Testis (tissue), 3 donors: ENCODE measurements around the gene CADM4. TPM values are rescaled to one million over a fixed set of nuclear protein-coding genes. Genes with fewer than 3 reads are reported as not detected.

ENCODE experiments used
- DNase-seq: peaks from one replicate; pipeline ENCODE4 v3.0.0-alpha.2; 2019
- H3K27ac ChIP-seq, 2 donors: fragments of 200-600 bp; sonication (generic); one replicate each; pipeline ENCODE4 v1.5.1; 2019
- H3K27me3 ChIP-seq: fragments of 200-600 bp; sonication (generic); one replicate; pipeline ENCODE4 v1.5.1; 2019
- H3K36me3 ChIP-seq: fragments of 200-600 bp; sonication (generic); one replicate; pipeline ENCODE4 v1.5.1; 2017; ENCODE audit warnings: low read depth; ENCODE audit errors: missing control alignments
- H3K4me1 ChIP-seq: fragments of 200-600 bp; sonication (generic); one replicate; pipeline ENCODE4 v1.5.1; 2019
- H3K4me3 ChIP-seq, 2 donors: fragments of 200-600 bp; sonication (generic); one replicate each; pipeline ENCODE4 v1.5.1; 2017 to 2019
- H3K9me3 ChIP-seq: fragments of 200-600 bp; sonication (generic); one replicate; pipeline ENCODE4 v1.5.1; 2017
- POLR2A ChIP-seq: fragments of 450-650 bp; IDR thresholded peaks from one replicate; pipeline ENCODE4 v1.6.1; 2017; ENCODE audit warnings: antibody characterized with exemption, mild to moderate bottlenecking, moderate library complexity
- WGBS, 2 donors: methylation state at CpG; one replicate each; pipeline ENCODE4 v1.1.5; 2018; 5-methylcytosine and 5-hydroxymethylcytosine counted together
- intact Hi-C: fragments of 100-400 bp; cut with DNase I; formaldehyde crosslinking; loops from one replicate; pipeline ENCODE4 v1.15.1; 2023; ENCODE audit warnings: low total_unique reads
- polyA plus RNA-seq: library from polyadenylated mRNA; stranded (reverse); fragments of 350-450 nt; fragmentation: Illumina TruSeq; extraction: RNeasy Lipid Tissue Mini Kit (QIAGEN cat#74804); gene quantifications from one replicate; pipeline ENCODE4 v1.2.3, GENCODE V29; 2014; ENCODE audit warnings: low read depth, low replicate concordance; ENCODE audit not compliant: insufficient read depth
- total RNA-seq, 2 donors: library from RNA; depleted of rRNA; stranded (reverse); fragments of >200 nt; gene quantifications; one replicate each; pipeline ENCODE4 v1.2.3, GENCODE V29; 2016
- TF ChIP-seq, protein P1 (sequence below), 3 experiments: fragments of 450-650 bp in 2 of 3; fragments of 200-600 bp in 1 of 3; sonication (generic) in 1 of 3; IDR thresholded peaks; one replicate each; pipeline ENCODE4 v1.5.1; 2016 to 2019; ENCODE audit warnings: antibody characterized with exemption in 3 of 3, mild to moderate bottlenecking in 2 of 3, moderate library complexity in 1 of 3

Gene CADM4
- total and polyA plus RNA-seq, 3 donors from 2014 or later = 1.5 to 7.8 (median 4.3) TPM

DNA sequence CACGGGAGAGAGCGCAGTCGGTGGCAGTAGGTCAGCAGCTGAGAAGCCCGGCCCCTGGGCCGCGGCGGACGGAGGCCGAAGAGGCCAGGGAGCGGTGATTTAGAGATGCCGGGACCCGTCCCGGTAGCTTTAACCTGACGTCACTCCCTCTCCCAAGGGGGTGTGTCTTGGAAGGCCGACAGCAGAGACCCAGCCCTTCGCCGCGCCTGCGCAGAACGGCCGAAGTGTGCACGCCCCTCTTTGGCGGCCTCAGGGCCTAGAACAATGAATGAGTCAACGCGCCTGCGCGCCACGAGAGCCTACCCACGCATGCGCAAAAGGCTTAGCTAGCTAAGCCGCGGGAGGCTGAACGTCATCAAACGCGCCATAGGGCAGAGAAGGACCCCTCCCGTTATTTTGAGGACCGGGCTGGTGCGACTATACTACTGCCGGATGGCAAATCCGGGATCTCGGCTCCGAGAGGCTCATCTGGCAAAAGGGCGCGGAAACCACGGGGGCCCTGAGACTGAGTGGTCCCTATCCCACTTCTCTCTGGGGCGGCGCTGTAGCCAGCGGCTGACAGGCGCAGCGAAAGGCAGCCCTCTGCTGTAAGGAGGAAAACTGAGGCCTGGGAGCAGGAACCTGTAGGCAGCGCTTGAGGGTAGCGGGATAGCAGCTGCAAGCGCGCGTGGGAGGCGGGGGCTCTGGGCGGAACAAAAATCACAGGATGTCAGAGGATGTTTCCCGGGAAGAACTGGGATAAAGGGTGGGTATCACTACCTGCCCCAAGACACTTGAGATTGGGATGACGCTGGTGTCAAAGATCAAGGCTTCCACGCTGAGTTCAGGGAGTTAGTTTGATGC is 43.4 kb downstream of the CADM4 start, which contains the start of the genes IRGQ and ZNF576:
Gene IRGQ (minus strand): TSS at position 136 of the 843 bp plus-strand sequence. CDS start 796 bp downstream, outside the sequence.
Gene ZNF576 (plus strand): TSS at position 597 of the 843 bp plus-strand sequence. CDS start 514 bp downstream, outside the sequence.
- TF ChIP-seq POLR2A = peak; percentile 30
- TF ChIP-seq, protein P1, sequence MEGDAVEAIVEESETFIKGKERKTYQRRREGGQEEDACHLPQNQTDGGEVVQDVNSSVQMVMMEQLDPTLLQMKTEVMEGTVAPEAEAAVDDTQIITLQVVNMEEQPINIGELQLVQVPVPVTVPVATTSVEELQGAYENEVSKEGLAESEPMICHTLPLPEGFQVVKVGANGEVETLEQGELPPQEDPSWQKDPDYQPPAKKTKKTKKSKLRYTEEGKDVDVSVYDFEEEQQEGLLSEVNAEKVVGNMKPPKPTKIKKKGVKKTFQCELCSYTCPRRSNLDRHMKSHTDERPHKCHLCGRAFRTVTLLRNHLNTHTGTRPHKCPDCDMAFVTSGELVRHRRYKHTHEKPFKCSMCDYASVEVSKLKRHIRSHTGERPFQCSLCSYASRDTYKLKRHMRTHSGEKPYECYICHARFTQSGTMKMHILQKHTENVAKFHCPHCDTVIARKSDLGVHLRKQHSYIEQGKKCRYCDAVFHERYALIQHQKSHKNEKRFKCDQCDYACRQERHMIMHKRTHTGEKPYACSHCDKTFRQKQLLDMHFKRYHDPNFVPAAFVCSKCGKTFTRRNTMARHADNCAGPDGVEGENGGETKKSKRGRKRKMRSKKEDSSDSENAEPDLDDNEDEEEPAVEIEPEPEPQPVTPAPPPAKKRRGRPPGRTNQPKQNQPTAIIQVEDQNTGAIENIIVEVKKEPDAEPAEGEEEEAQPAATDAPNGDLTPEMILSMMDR (IDR thresholded peaks at IDR 0.05) = peak in 1 of 3 experiments; percentile 18
- WGBS, 2 donors = 0% methylated on average over 36 to 60 of the region's 60 CpGs
- no peaks in the 10 kb centered on the region for H3K36me3 ChIP-seq
- no peaks in the 10 kb centered on the region for H3K9me3 ChIP-seq
- intact Hi-C loops = no loop called here
- H3K4me1 ChIP-seq = peaks cover 35% of the 10 kb centered on the region
- peak; percentile 100 for DNase-seq
- peak within 1 kb of the TSS; percentile 93 to 95 for H3K27ac ChIP-seq
- peak within 1 kb of the TSS; percentile 65 to 69 for H3K4me3 ChIP-seq
- H3K27me3 ChIP-seq = no peaks in the 10 kb centered on the region

DNA sequence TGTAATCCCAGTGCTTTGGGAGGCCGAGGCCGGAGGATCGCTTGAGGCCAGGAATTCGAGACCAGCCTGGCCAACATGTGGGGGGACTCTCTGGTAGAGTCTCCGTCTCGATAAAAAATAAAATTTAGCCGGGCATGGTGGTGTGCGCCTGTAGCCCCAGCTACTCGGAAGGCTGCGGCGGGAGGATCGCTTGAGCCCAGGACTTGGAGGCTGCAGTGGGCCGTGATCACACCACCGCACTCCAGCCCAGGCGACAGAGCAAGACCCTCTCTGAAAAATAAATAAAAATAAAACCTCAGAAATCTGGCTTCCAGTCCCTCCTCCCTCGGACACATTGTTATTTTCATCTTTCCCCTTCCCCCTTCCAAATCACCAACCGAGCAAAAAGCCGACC is 44.0 kb downstream of the CADM4 start:
- peaks cover 35% of the 10 kb centered on the region for H3K4me1 ChIP-seq
- H3K9me3 ChIP-seq = no peaks in the 10 kb centered on the region
- H3K4me3 ChIP-seq = peak overlapping the region; percentile 65 to 69
- no peak for TF ChIP-seq POLR2A
- TF ChIP-seq, protein P1 (IDR thresholded peaks at IDR 0.05) = no peak
- no peaks in the 10 kb centered on the region for H3K36me3 ChIP-seq
- H3K27ac ChIP-seq = peak overlapping the region; percentile 76 to 90
- no peak for DNase-seq
- intact Hi-C loops = no loop called here
- 0% methylated on average over 10 to 18 of the region's 18 CpGs for WGBS, 2 donors
- no peaks in the 10 kb centered on the region for H3K27me3 ChIP-seq

DNA sequence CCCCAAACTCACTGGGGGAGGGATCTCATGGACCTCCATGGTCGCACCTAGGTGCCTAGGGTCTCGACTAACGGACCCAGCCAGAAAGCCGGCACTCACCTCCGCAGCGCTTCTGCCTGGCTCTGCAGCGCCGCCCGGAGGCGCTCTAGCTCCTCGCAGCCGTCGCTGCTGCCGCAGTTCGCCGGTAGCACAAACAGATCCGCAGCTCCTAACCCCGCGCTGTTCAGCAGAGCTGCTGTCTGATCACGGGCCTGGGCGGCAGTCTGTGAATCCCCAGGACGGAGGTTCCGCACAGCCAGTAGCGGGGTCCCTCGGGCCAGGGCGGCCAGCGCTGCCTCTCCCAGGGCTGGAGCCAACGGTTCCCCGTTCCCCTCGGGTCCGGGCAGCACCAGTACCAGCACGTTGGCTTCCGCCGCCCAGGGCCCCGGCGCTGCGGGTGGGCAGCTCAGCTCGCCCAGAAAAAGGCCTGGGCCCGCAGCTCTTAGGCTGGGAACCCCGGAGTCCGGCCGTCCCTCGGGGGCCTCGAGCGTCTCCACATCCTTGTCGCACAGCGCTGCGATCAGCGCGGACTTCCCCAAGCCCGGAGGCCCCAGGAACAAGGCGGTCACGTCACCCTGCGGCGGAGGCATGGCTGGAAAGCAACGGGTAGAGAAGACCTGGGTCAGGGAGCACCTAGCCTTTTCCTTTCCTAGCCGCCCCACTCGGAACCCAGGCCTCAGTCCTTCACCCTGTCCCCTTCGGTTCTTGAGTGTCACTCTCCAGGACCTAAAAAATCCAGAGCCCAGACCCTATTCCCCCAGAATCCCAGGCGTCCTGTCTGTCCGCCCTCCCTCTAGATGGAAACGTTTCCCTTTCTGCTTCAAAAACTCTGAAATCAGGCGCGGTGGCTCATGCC is 44.7 kb downstream of the CADM4 start:
- 1 to 2% methylated on average over 19 to 44 of the region's 64 CpGs for WGBS, 2 donors
- DNase-seq = peak; percentile 72
- intact Hi-C loops = no loop called here

DNA sequence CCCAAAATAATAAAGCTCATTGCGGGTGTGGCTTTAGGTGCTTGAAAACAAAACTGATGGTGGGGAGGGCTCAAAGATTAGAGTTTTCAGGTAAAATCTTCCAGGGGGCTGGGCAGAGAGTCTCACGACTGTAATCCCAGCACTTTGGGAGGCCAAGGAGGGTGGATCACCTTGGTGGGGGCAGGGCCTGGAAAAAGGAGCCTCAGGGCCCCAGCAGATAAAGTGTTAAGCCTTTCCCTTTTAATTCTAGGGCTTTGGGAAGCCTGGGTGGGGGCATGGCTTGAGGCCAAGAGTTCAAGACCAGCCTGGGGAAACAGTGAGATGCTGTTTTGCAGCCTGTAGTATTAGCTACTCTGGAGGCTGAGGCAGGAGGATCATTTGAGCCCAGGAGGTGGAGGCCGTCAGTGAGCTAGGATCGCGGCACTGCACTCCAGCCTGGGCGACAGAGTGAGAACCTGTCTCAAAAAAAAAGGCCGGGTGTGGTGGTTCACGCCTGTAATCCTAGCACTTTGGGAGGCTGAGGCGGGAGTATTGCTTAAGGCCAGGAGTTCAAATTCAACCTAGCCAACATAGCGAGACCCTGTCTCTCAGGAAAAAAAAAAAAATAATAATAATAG is 45.5 kb downstream of the CADM4 start:
- no peak for DNase-seq
- Histone ChIP-seq H3K27ac (peak overlapping the region; percentile 76 to 90), H3K27me3 (no peaks in the 10 kb centered on the region), H3K4me3 (peak overlapping the region in 1 of 2 donors; percentile 69), H3K4me1 (peaks cover 35% of the 10 kb centered on the region), H3K36me3 (no peaks in the 10 kb centered on the region), H3K9me3 (no peaks in the 10 kb centered on the region)
- TF ChIP-seq, protein P1 (IDR thresholded peaks at IDR 0.05) = no peak
- no peak for TF ChIP-seq POLR2A
- 78 to 86% methylated on average over 10 of the region's 10 CpGs for WGBS, 2 donors
- intact Hi-C loops = no loop called here

More for the DNA sequence above, 44.7 kb downstream of the CADM4 start:
- Histone ChIP-seq H3K27me3 (no peaks in the 10 kb centered on the region), H3K4me1 (peaks cover 35% of the 10 kb centered on the region), H3K27ac (peak overlapping the region; percentile 76 to 90), H3K36me3 (no peaks in the 10 kb centered on the region), H3K4me3 (peak overlapping the region; percentile 65 to 69), H3K9me3 (no peaks in the 10 kb centered on the region)
- TF ChIP-seq, protein P1 (IDR thresholded peaks at IDR 0.05) = peak; percentile 31 to 69 (median 67)
- TF ChIP-seq POLR2A = no peak
